ENCODE data around the gene NDUFA7. TPM values are rescaled to one million over a fixed set of nuclear protein-coding genes. Genes with fewer than 3 reads are reported as not detected.

Gene NDUFA7
- total RNA-seq, 1 experiment from 2014 or later, result 76.4 TPM

- no peak for TF ChIP-seq USF2 (CRISPR knock-in tag; IDR thresholded peaks at IDR 0.05)
- TF ChIP-seq ETV6 (CRISPR knock-in tag; IDR thresholded peaks at IDR 0.05), result 0 out of 2 replicates have a peak, but pooled peaks have one; percentile 20
- TF ChIP-seq NFYB (CRISPR knock-in tag; conservative IDR thresholded peaks at IDR 0.05; ENCODE audit: low read depth), result 0 out of 2 replicates have a peak, but pooled peaks have one; percentile 24
- 0 out of 2 replicates have a peak, but pooled peaks have one; percentile 42 for TF ChIP-seq ATF2 (CRISPR knock-in tag; IDR thresholded peaks at IDR 0.05; ENCODE audit: borderline replicate concordance, low read depth)
- peak; percentile 0 for TF ChIP-seq ERG (CRISPR knock-in tag; IDR thresholded peaks at IDR 0.05)
Observed at GRCh38 chr19:8324186-8325050, 3.2 kb upstream of the NDUFA7 start (continued).

GRCh38 chr19:8323781-8324185, 2.6 kb upstream of the NDUFA7 start:
- Mint-ChIP-seq H3K4me1 (peaks cover 24% of the 10 kb centered on the region), H3K27ac (peak overlapping the region; percentile 65; the same call in 1 of the 2 replicates), H3K36me3 (peaks cover 20% of the 10 kb centered on the region), H3K4me3 (peak overlapping the region; percentile 97; the same call in 1 of the 2 replicates), H3K27me3 (ENCODE audit: low read depth) (peaks cover 17% of the 10 kb centered on the region), H3K9me3 (no peaks in the 10 kb centered on the region)
- POLR2A ChIA-PET, result interaction anchor here (0.5 to 0.8 kb wide), 2 partner anchors 11 to 67 kb away, joined by 3 read pairs; no protein-coding TSS in a partner anchor
- TF ChIP-seq EMX1 (CRISPR knock-in tag; IDR thresholded peaks at IDR 0.05), result 0 out of 2 replicates have a peak, but pooled peaks have one; percentile 8
- no peak for TF ChIP-seq USF1 (CRISPR knock-in tag; IDR thresholded peaks at IDR 0.05)
- no peak for TF ChIP-seq NR2C2 (CRISPR knock-in tag; IDR thresholded peaks at IDR 0.05)
- peak; percentile 78; the same call in 1 of the 2 replicates for TF ChIP-seq ZNF671 (CRISPR knock-in tag; IDR thresholded peaks at IDR 0.05)
- TF ChIP-seq ZNF532 (CRISPR knock-in tag; IDR thresholded peaks at IDR 0.05; ENCODE audit: borderline replicate concordance), result peak; percentile 91; the same call in 1 of the 2 replicates
- 0 out of 2 replicates have a peak, but pooled peaks have one; percentile 64 for TF ChIP-seq ZNF416 (CRISPR knock-in tag; IDR thresholded peaks at IDR 0.05)
- peak; percentile 46 for TF ChIP-seq AR (CRISPR knock-in tag; IDR thresholded peaks at IDR 0.05)
- 0 out of 2 replicates have a peak, but pooled peaks have one; percentile 27 for TF ChIP-seq CREM (CRISPR knock-in tag; IDR thresholded peaks at IDR 0.05)
- ATAC-seq (peak; percentile 2), DNase-seq (ENCODE audit: low spot score) (no peak)
- CTCF ChIA-PET, result interaction anchor here (0.5 to 3.9 kb wide), 6 partner anchors 12 to 268 kb away, joined by 3 to 25 read pairs (median 4); partner anchors contain the start of gene MARCHF2

Data from WTC11 (cell line).